ENCODE results near the gene SMAD7.

Gene SMAD7

GRCh38 chr18:48959921-48960920 is 9.5 kb upstream of the SMAD7 start:
- no peak for DNase-seq (ENCODE audit: low read depth in 2 of 2)

GRCh38 chr18:48959551-48959920 is 8.8 kb upstream of the SMAD7 start:
- no peak for DNase-seq (ENCODE audit: low read depth in 2 of 2)

DNA sequence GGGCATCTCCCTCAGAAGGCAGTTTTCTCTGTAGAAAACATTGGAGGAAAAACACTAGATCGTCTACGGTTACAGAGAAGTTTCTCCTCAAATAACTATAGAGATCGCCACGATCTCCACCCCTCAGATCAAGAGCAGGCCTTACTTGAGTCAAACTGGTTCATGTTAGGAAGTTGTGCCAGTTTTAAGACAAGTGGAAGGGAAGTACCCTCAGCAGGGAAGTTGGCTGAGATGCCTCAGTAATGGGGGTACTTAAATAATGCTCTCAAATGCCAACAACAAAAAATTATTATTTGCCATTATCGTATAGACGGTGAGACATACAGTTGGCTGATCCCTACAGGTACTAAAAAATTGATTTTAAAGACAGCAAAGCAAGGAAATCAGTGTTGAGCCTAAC is 8.2 kb upstream of the SMAD7 start:
- DNase-seq (ENCODE audit: low read depth in 2 of 2), result no peak

DNA sequence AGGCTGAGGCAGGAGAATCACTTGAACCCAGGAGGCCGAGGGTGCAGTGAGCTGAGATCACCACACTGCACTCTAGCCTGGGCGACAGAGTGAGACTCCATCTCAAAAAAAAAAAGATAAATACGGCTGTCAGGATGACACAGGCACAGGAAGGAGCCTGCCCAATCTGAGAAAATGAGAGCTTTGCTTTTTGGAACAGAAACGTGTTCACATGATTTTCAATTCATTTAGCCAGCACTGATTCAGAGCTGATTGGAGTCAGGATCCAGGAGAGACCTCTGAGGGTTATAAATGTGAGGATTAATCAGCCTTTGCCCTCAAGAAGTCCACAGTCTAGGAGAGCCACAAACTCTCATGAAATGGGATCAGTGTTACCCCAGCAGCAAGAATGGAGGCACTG is 6.9 kb upstream of the SMAD7 start:
- DNase-seq (ENCODE audit: low read depth in 2 of 2), result no peak

DNA sequence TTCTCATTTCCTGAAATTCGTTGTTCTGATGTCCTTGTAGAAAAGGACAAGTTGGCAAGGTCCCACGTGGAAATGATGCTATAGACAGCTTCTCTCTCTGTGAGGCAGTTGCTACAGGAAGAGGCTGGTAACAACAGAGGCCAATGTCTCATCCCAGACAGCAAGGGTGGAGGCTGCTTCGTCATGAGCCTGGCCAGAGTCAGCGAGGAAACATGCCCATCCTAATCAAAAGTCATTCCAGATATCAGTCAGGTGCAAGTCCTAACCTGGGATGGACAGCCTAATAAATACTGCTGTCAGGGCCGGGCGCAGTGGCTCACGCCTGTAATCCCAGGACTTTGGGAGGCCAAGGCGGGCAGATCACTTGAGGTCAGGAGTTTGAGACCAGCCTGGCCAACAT is 6.4 kb upstream of the SMAD7 start:
- no peak for DNase-seq (ENCODE audit: low read depth in 2 of 2)

- DNase-seq (ENCODE audit: low read depth in 2 of 2), result no peak
These were observed 5.6 kb upstream of the SMAD7 start for GRCh38 chr18:48956356-48956755.

DNA sequence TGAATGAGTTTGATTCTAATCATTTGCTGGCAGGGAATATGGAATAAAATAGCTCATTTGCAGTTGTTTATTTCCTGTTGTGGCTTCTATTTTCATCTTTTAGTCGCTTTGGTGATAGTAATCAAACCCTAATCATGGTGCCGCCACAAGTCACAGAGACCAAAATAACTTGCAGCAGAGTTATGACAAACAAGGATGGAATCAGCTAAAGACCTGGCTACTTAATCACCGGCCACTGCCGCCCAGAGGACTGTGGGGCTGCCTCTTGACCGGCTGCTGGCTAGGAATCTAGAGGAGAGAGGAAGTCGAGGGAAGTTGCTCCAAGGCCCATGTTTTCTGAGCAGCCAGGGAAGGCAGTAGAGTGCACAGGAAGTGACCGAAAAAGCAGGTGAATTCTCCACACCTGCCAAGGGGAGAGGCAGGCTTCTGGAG is 5.1 kb upstream of the SMAD7 start:
- no peak for DNase-seq (ENCODE audit: low read depth in 2 of 2)

- no peak for DNase-seq (ENCODE audit: low read depth in 2 of 2)
These were observed 4.4 kb upstream of the SMAD7 start for GRCh38 chr18:48954886-48955819.

DNA sequence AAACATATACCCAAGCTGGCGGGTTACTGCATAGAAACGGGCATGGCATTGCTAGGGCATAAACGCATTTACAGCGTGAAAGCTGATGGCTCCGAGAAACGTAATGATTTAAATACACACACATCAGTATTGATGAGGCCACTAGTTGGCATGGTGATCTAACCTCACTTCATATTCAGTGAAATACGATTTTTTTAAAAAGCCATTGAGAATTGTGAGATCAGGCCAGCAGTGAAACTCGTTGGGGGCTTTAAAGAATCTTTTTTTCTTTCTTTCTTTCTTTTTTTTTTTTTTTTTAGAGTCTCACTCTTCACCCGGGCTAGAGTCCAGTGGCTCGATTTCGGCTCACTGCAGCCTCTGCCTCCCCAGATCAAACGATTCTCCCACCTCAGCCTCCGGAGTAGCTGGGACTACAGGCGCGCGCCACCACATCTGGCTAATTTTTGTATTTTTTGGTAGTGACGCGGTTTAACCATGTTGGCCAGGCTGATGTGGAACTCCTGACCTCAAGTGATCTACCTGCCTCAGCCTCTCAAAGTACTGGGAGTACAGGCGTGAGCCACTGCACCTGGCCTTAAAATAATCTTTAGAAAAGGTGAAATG is 2.4 kb upstream of the SMAD7 start:
- no peak for DNase-seq (ENCODE audit: low read depth in 2 of 2)

GRCh38 chr18:48952287-48953103 is 1.7 kb upstream of the SMAD7 start:
- no peak for DNase-seq (ENCODE audit: low read depth in 2 of 2)

- DNase-seq (ENCODE audit: low read depth in 2 of 2), result peak; percentile 56 to 68
These were observed 902 bp upstream of the SMAD7 start for GRCh38 chr18:48951448-48952286.

DNA sequence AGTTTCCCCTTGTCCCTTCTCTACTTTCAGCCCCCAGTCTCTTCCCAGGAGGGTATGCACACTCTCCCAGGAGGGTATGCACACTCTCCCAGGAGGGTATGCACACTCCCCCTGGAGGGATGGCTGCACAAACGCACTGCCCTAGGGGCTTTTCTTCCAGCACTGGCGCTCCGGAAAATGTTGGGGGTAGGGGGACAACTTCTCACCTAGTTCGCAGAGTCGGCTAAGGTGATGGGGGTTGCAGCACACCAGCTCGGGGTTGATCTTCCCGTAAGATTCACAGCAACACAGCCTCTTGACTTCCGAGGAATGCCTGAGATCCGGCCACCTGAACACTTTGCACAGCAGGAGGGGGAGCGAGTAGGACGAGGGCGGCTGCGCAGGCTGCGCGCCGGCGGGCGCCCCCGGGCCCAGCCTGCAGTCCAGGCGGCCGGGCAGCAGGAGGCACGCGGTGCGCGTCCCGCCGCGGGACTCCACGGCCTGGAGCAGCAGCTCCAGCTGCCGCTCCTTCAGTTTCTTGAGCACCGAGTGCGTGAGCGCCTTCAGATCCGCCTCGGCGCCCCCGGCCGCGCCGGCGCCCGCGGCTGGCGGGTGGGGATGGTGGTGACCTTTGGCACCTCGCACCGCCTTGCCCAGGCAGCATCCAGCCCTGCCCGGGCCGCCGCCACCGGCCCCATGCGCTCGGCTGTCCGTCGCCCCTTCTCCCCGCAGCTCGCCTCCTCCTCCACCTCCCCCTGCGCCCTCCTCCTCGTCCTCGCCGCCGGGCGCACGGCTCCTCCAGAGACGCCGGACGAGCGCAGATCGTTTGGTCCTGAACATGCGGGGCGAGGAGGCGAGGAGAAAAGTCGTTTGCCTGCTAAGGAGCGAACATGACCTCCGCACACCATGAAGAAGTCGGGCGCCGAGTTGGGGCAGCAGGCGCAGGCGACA is 894 bp downstream of the SMAD7 start:
- DNase-seq (ENCODE audit: low read depth in 2 of 2), result no peak

DNA sequence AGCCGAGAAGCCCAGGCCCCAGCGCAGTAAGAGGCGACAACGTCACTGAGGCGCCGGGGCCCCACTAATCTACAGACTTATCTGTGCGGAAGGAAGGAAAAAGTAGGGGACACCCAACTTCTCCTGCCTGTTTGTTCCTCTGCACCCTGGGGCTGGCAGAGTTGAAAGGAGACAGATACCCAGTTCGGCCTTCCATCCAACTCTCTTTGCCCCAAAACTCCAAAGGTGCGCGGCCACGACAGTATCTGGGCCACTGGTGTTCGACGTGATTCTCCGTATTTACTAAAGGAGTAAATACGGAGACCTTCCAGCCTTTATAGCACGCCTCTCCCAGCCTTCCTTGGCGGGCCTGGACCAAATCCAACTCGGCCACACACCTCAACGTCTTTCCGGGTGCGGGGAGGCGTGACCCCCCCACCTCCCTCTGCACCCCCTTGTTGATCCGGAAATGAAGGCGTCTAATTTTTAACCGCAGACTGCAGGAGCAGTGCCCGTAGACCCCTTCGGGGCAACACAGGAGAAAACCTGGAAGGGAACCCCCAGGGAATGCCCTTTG is 1.6 kb downstream of the SMAD7 start:
- peak in 1 of 2 donors; percentile 34 for DNase-seq (ENCODE audit: low read depth in 2 of 2)

- no peak for DNase-seq (ENCODE audit: low read depth in 2 of 2)
These were observed 2.4 kb downstream of the SMAD7 start for GRCh38 chr18:48948112-48949049.

- no peak for DNase-seq (ENCODE audit: low read depth in 2 of 2)
These were observed 3.2 kb downstream of the SMAD7 start for GRCh38 chr18:48947560-48947959.

DNA sequence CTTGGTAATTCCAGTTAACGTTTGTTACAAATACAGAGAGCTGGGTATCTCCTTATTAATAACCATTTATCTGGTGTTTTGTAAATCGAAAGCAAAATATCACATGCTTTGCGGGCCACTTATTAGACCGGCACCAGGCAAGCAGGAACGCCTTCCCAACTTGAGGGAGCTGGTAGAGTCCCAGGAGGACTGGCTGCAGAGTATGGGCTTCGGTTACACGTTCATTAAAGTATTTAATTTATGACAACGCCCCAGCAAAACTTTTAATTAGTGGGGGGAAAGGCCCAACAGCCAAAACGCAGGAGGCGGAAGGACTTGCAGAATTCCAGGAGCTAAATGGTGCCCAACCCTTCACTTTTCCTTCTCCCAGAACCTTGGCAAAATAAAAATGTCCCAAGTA is 3.7 kb downstream of the SMAD7 start:
- no peak for DNase-seq (ENCODE audit: low read depth in 2 of 2)

DNA sequence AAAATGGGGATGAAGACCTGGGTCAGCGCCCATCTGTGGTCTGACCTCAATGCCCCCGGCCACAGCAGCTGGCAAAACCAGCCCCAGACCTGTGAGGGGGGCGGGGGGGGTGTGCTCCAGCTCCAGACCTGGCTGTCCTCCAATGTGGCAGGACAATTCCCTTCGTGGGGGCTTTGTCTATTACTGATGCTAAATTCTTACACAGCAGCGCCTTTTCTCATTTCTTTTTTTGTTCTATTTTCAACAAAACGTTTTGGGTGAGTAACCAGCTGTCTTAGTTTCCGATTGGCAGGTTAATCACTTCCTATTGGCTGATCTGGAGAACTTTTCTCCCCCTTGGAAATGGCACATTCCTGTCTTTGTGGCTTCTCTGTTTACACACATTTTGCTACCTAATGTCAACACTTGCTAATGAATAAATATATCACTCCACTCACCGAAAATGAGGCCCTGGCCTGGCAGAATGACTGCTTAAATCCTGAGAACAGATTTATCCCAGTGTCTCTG is 4.4 kb downstream of the SMAD7 start:
- DNase-seq (ENCODE audit: low read depth in 2 of 2), result no peak

DNA sequence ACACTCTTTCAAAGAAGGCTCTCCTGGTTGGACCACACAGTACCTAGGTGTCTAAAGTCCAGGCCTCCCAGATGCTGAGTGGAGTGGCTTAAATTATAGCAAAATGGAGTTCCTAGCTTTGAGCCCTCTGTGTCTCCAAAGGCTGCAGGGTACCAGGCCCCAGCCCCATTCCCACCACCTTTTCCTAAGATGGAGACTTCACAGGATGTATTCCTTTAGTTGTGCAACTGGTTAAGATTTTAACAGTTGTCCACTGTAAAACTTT is 4.9 kb downstream of the SMAD7 start:
- DNase-seq (ENCODE audit: low read depth in 2 of 2), result no peak
